Smooth muscle cell of the brain vasculature (primary cell): ENCODE results near the gene CFAP99.
"Not testable (repeated sequence)": the region's sequence is repeated elsewhere in the genome, so short reads cannot be mapped to it uniquely, and the experiment has no call there.

Experiments
- DNase-seq: peaks from one replicate; pipeline ENCODE4 v3.0.0-alpha.2; 2012; ENCODE audit warnings: low read depth, low spot score

Gene CFAP99

DNA sequence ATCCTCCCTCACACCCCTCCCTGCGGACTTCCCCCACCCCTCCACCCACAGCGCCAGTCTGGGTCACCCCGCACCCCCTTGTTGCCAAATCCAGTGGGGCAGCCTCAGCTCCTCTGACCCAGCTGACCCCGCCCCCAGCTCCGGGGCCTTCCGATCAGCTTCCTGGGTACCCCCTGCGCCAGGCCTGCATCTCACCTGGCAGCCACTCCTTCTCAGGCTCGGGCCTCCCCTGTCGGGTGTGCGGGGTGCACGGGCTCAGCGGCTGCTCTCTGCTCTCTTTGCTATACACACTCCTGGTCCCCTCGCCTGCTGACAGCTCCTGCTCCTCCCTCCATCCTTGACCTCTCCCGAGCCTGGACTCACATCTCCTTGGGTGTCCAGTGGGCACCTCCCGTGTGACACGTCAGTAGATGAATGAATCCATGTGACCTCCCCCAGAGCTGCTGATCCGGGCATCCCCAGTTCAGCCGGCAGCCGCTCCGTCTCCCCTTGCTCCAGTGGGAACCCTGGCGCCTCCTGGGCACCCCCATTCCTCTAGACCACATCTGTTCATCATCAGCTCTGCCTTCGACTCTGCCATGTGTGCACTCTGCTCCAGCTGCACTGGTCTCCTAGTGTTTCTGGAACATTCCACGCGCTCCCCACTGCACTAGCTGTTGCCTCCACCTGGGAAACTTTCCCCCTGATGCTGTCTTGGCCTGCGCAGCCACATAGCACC, 9.9 kb downstream of the CFAP99 start:
- no peak for DNase-seq

GRCh38 chr4:2429945-2430757, 11.4 kb downstream of the CFAP99 start:
- DNase-seq = not testable (repeated sequence)

- no peak for DNase-seq
Measured at GRCh38 chr4:2432004-2432403, 13.2 kb downstream of the CFAP99 start.

GRCh38 chr4:2432991-2433530, 14.3 kb downstream of the CFAP99 start:
- DNase-seq = no peak

DNA sequence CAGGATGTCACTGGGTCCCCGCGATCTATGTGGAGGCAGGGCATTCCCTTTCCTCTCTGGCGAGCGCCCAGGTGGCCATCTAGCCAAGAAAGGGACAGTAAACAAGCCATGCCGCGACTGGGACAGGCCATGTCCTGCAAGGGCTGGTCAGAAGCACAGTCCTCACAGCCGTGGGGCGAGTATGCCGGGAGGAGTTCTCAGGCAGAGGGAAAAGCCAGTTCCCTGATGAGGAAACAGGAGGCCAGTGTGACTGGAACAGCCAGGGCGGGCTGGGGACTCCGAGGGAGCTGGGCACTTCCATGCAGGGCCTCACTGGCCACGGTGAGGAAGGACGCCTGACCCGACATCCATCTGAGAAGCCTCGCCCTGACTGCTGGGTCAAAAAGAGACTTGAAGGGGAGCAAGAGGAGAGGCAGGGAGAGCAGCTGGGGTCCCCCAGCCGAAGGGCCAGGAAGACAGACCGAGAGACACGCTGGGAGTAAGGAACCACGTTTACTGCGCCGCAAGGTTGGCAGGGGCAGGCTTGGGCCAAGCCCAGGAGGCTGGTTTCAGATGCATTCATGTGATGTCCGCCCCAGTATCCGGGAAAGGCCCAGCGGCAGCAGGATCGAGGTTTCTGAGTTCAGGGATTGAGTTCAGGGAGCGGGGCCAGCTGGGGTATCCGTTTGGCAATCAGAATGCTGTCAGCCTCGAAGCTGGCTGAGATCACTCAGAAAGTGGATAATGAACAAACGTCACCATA, 15.0 kb downstream of the CFAP99 start:
- no peak for DNase-seq

DNA sequence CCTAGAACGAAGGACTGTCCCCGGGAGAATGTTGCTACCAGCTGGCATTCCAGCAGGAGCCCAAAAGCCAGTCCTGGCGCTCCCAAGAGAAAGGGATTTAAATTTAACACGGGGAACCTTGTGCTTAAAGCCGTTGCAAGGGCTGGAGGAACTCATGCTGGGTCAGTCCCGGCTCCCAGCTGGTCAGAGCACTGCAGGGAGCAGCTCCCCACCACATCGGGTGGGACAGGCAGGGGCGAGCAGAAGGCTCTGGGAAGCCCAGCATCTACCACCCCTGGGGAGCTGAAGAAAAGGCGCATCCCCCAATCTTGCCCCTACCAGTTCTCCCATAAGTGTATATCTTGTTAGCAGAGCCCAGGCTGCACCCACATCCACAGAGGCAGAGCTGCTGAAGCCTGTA, 15.7 kb downstream of the CFAP99 start:
- DNase-seq = no peak

DNA sequence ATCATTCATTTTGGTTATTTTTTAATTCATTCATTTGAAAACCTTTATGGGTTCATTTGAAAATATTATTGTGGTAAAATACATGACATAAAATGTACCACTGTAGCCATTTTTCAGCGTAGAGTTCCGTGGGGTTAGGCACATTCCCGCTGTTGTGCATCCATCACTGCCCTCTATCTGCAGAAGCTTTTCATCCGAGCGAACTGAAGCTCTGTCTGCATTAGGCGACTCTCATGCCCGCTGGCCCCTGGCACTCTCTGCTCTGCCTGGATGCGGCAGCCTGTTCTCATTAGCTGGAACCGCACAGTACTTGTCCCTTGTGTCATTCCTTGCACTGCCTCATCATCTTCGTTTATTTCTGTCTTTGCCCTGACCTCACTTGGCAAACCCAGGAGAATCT, 17.5 kb downstream of the CFAP99 start:
- no peak for DNase-seq

- DNase-seq = no peak
Measured at GRCh38 chr4:2436761-2437474, 18.2 kb downstream of the CFAP99 start.

DNA sequence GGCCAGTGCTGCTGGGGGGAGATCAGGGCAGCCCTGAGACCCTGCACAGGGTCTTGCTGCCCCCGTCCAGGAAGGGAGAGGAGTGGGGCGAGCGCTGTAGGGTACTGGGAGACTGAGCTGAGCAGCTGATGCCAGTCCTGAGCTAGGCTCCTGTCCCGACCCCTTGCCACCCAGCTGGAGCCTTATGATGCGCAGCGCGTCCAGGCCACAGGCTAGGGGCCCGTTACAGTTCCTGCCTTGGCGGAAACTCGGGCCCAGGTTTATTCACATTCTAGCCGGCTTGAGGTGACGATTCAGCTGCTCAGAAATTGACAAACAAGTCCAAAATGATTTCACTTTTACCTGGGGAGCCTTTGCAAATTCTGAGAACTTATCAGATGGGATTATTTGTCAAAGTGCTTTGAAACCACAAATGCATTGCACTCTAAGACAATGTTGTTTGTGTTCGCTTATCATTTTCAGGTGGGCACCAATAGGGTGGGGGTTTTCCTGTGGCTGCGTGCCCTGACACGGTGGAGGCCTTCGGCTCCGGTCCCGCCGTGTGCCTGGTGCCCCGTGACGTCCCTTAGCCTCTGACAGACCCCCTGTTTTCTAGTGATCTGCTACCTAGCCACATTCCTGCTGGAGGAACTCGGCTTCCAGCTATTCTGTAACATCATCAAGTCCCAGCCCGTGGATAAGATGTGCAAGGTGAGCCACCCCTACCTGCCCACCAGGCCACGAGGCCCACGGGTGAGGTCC, 18.9 kb downstream of the CFAP99 start:
- DNase-seq = no peak

DNA sequence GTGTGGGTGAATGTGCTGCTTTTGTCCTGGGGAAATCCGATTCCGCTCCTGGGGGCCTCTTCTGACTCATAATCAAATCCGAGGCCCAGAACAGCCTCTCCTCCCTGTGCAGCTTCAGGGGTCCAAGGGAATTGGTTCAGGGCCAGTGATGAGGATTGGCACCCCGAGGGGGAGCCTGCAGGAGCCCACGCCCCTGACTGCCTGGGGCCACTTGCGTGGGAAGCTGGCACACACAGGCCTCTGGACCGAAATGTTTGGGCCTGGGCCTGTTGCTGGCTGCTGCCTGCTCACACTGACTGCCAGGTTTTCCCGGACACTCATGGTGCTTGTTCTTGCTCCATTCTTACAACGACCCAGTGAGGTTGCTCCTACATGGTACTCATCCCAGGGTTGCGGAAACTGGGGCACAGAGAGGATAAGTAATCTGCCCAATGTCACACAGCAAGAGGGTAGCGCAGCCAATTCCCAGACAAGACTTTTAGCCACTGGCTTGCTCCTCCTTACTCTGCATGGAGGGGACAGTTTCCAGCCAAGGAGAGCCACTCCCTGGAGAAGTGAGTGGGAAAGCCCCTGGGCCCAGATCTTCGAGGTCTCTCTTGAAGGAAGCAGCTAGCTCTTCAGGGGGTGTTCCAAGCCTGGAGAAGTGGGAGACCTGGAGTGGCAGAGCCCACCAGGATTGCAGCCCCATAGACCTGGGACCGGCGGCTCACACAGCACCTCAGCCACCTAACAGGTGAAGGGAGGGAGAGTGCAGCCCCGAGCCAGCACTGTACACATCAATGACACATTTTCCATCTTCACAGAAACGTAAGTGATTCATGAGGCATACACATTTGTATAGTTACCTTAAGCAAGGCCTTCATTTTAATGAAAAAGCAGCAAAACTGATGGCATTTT, 20.3 kb downstream of the CFAP99 start:
- DNase-seq = no peak

DNA sequence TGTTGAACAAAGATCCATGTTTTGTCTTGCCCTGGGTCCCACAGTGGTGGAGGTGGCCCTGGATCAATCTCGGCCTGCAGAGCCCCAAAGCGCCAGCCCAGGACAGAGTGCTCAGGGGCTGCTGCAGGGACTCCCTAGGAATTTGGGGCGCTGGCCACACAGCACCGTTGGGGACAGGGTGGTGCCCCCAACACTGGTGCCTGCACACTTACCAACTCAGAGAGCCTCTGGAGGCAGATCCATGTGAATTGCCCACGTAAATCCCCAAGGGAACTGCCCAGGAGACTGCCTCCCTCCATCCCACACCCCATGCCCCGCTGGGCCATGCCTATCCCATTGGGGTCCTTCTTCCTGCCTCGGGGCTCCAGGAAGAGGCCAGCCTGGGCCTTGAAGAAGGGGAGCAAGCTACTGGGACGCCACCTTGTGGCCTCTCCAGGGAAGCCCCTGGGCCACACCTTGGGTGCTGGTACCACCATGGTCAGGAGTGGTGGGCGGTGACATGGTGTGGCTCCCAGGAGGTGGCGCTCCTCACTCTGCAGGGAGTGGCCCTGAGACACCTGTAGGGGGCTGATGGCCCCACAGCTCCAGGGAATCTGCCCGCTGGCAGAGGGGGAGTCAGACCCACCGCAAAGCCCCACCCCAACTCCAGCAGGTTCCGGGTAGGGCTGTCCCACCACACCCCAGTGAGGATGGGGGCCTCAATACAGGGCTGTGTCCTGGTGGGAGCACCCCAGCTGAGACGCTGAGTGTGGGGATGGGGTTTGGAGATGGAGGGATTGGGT, 22.8 kb downstream of the CFAP99 start:
- DNase-seq = no peak

GRCh38 chr4:2442175-2442993, 23.6 kb downstream of the CFAP99 start:
- no peak for DNase-seq

DNA sequence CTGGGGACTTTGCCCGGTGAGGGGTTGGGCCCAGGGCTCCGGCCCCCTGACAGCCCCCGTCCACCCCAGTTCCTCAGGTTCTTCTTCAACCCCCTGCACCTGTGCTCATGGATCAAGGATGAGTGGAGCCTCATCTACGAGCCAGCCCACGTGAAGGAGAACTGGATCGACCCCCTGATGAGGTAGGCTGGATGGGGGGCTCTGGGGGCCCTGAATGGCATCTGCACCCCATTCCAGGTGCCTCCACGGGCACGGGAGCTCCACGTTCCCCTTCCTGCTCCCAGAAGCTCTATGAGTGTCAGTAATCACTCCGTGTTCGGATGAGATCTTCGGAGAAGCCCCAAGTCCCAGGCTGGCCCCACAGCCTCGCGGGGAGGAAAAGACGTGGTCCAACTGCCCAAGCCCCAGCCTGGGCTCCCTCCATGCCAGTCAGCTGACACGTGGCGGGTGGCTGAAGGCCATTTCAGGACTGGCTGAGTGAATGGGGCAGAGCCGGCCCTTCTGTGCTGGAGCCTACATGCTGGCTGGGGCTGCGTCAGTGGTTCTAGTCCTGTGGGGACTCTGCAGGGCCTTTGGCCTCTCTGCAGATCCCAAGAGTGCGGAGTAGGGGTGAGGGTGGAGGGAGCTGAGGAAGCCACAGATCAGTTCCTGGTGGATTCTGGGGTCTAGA, 24.4 kb downstream of the CFAP99 start:
- no peak for DNase-seq

DNA sequence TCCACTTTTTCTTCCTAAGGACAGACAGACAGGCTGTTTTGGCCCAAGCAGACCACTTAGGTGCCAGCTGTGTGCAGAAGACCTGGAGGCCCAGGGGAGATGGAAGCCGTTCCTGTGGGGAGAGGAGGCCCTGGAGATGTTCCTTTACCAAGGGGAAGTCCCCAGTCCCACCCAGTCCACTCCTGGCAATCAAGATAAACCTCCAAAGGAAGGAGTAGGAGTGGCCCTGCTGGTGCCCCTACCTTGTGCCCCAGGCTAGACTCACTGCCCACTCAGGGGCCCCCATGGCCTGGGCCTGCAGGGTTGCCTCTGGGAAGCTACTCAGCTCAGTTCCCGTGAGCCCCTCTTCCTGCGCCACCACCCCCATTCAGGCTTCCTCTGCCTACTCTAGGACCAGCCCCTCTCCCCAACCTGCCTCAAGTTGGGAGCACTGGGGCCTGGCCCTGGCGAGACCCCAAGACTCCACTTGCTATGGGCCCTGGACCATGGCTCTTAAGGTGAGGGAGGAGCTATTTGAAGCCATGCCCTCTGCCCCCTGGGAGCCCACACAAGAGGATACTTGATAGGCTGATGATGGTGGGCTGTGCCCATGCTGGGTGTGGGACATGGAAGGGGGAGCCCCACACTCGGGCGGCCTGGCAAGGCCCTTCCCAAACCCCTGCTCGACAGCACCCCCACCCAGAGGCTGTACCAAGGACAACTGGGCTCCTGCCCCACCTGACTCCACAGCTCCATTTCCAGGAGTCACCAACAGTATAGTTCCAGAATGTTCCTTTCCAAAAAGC, 25.4 kb downstream of the CFAP99 start:
- DNase-seq = no peak

DNA sequence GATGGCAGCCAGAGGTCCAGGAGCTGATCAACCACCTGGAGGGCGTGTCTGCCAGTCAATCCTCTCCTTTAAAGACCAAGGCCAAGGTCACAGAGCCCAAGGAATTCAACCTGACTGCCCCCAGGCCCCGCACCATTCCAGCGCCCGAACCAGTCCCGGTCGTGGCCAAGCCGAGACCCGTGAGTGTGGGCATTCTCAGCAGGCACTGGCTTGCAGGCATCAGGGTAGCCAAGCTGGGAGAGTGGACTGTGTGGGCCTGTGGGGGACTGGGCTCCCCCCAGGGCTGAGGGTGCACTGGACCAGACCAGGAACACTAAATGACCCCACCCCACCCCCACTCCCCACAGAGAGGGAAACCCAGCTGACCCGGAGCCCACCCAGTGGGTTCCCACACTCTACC, 26.4 kb downstream of the CFAP99 start:
- no peak for DNase-seq

DNA sequence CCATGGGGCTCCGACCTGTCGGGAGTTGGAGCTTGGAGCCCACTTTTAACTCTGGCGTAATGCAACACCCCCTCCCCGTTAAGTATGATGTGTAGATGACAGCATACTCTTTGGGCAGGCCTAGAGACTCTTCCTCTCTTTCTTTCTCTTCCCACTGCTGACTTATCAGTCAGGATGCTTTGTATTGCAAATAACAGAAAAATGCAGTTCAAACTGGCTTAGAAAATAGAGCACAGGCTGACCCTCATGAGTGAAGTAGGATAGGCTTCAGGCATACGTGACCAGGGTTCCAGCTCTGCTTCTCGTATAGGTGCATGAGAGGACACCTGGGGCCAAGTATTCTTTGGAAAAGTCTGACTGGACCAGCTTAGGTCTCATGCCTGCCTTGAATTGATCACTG, 26.8 kb downstream of the CFAP99 start:
- no peak for DNase-seq
